CD1c-positive myeloid dendritic cell (primary cell): ENCODE results near the gene ESAM.

Experiments used
- DNase-seq: peaks from one replicate; pipeline ENCODE4 v3.0.0-alpha.2; 2016; ENCODE audit errors: extremely low spot score

Gene ESAM

GRCh38 chr11:124752471-124753102, 9.5 kb downstream of the ESAM start:
- DNase-seq: peak; percentile 57

- DNase-seq: no peak
Measured at GRCh38 chr11:124751741-124752470, 10.2 kb downstream of the ESAM start, which contains the start of gene VSIG2. VSIG2 (minus strand) TSS chr11:124752255; CDS start chr11:124752137, 118 bp downstream.

- DNase-seq: no peak
Measured at GRCh38 chr11:124751391-124751740, 10.7 kb downstream of the ESAM start.

GRCh38 chr11:124749912-124750311, 12.2 kb downstream of the ESAM start:
- peak; percentile 61 for DNase-seq

DNA sequence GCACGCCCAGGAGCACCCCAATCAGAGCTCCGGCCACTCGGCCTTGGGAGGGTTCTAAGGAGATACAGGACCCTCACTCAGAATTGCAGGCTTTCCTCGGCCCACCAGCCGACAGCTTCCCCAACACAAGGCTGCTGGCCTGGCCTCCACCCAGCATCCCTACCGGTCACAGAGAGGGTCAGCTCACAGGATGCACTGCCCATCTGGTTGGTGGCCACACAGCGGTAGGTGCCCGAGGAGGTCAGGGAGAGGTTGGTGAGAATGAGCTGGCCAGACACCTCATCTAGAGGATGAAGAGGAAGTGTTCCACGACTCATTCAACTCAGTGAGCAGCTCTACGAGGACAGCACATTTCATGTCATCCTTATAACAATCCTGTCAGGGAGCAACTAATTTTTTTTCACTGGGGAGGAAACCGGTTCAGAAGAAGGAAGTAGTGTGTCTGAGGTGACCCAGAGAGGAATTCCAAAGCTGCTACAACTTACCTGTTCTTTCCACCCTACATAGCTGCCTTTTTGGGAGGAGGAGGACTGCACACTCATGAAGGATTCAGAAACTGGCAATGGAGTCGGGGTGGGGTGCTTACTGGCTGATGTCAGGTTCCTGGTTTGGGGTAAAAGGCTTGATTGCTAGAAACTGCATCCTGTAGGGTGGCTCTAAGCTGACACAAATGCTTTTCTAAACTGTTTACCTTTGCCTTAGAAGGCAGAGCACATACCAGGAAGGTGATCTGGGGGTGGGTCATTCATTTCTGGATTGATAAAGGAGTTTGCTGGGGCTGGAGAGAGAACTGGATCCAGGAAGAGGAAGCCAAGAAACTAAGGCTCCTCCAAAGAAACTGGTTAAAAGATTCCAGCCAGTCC, 13.4 kb downstream of the ESAM start:
- DNase-seq: peak; percentile 63

GRCh38 chr11:124748100-124748418, 14.0 kb downstream of the ESAM start:
- DNase-seq: no peak

- no peak for DNase-seq
Measured at GRCh38 chr11:124747406-124748099, 14.5 kb downstream of the ESAM start.

DNA sequence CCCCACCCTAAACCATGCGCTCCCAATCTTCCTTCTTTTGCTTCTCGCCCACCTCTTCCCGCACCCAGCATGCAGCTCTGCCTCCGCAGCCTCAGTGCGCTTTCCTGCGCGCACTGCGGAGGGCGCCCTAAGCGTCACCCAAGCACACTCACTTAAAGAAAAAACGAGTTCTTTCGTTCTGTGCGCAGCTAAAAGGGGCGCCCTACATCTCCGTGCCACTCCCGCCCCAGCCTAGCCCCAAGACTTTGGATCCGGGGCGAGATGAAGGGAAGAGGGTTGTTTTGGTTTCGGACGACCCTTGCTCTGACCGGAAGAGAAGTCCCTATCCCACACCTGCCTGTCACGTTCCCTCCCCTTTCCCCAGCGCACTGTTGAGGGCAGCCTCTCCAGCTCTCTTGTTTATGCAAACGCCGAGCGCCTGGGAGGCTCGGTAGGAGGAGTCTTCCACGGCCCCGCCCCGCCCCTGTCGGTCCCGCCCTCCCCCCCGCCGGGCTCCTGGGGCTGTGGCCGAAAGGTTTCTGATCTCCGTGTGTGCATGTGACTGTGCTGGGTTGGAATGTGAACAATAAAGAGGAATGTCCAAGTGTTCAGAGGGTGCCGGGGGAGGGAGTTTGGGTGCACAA, 15.4 kb downstream of the ESAM start:
- peak; percentile 81 for DNase-seq

GRCh38 chr11:124745835-124746620, 16.1 kb downstream of the ESAM start:
- no peak for DNase-seq

- no peak for DNase-seq
Measured at GRCh38 chr11:124745270-124745834, 16.7 kb downstream of the ESAM start.

DNA sequence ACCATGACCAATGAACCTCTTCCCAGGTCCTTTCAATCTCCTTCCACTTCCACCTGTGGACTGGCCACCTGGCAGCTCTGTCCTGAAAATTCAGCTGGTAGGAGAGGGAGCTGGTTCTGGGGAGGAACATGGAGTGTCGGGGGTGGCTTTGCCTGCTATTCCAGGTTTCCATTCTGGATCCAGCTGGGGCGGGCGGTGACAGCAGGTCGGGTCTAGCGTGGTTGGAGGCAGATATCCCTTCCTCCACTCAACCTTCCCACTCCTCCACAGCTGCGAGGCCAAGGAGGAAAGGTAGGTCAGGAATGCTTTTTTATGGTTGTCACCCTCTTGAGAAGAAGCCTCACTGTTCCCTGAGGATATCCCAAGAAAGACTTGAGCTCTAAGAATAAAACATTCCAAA, 19.0 kb downstream of the ESAM start:
- DNase-seq: no peak

- DNase-seq: no peak
Measured at GRCh38 chr11:124742555-124742954, 19.5 kb downstream of the ESAM start.

DNA sequence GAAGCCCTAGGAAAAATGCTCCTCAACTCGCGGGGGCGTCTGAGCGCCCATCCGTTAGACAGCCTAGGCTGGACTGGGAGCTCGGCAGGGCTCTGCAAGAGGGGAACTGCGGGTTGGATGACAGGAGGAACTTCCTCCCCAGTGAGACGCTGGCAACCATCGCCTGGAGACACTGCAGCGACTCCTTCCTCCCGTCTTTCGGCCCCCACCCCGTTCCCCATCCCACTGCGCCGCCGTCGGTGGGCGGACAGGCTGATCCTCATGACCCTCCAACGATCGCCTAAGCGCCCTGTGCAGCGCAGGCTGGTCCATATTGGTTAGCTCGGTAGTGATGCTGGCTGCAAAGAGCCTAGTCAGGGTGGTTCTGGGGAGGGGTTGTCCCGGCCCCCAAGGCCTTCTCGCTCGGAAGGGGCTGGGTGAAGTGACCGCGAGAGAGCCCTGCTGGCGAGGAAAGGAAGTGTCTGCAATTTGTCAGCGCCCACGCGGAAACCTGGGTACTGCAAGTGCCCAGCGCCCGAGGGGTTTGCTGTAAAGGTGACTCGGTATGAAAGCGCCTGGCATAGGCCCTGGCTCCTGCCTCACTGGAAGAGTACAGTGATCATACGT, 21.7 kb downstream of the ESAM start:
- peak; percentile 81 for DNase-seq

GRCh38 chr11:124739479-124740276, 22.4 kb downstream of the ESAM start, which contains the start of gene NRGN:
NRGN (plus strand) TSS chr11:124739942; CDS start chr11:124740085, 143 bp downstream.
- DNase-seq: peak; percentile 90

GRCh38 chr11:124738713-124739478, 23.2 kb downstream of the ESAM start:
- no peak for DNase-seq

GRCh38 chr11:124737638-124738305, 24.3 kb downstream of the ESAM start:
- peak; percentile 25 for DNase-seq

DNA sequence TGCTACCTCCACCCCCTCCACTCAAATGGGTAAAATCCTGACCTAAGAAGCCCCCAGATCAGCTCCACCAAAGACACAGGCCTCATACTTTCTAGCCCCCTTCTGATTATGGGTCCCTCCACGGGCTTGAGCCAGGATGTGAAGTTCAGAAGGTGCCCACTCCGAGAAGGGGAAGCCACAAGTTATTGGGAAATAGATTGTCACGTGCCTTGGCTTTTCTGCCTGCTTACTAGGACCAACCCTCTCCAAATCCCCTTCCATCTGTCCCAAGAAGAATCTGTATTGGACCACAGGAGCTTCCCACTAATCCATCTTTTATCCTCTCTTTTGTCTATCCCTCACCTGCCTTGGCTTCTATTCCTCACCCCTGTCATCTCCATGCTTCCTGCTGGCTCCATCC, 25.4 kb downstream of the ESAM start:
- DNase-seq: peak; percentile 70

GRCh38 chr11:124732230-124732629, 29.9 kb downstream of the ESAM start:
- peak; percentile 43 for DNase-seq
